Measurements from ENCODE around the gene SPON1.

The SPON1 gene

GRCh38 chr11:14179116-14179820 lies 216.7 kb downstream of the SPON1 start:
- TF ChIP-seq SIN3A (IDR thresholded peaks at IDR 0.05; ENCODE audit: borderline replicate concordance, insufficient read depth, low read length) (no peak), REST (IDR thresholded peaks at IDR 0.05; ENCODE audit: insufficient read depth in 1 of 2, low read depth in 2 of 2, low read length in 2 of 2) (no peak), TAF1 (IDR thresholded peaks at IDR 0.05; ENCODE audit: borderline replicate concordance, insufficient read depth, low read length) (no peak)

DNA sequence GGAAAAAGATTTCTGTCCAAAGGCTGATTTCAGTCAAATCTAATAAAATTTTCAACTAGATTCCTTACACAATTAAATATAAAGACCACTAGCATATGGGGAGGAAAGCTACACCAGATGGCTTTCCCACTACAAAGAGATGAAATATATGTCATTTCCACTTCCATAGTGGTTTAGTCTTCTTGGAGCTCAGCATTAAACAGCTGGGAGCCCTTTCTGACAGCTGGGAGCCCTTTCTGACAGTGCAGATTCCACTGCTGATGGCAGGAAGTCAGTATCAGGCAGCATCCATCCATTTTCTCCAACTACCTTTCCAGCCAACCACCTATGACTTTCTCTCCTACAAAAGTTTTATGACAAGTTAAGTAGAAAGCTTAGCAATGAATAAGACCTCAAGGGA lies 218.6 kb downstream of the SPON1 start:
- no peak for TF ChIP-seq FOXP2 (optimal IDR thresholded peaks at IDR 0.05; ENCODE audit: borderline replicate concordance, extremely low read depth, extremely low read length, insufficient read depth)
- no peak for TF ChIP-seq SIN3A (IDR thresholded peaks at IDR 0.05; ENCODE audit: borderline replicate concordance, insufficient read depth, low read length)
- no peak for TF ChIP-seq REST (IDR thresholded peaks at IDR 0.05; ENCODE audit: insufficient read depth in 1 of 2, low read depth in 2 of 2, low read length in 2 of 2)
- TF ChIP-seq TAF1 (IDR thresholded peaks at IDR 0.05; ENCODE audit: borderline replicate concordance, insufficient read depth, low read length): no peak
- TF ChIP-seq POLR2AphosphoS5 (IDR thresholded peaks at IDR 0.05; ENCODE audit: low read depth, low read length): no peak

DNA sequence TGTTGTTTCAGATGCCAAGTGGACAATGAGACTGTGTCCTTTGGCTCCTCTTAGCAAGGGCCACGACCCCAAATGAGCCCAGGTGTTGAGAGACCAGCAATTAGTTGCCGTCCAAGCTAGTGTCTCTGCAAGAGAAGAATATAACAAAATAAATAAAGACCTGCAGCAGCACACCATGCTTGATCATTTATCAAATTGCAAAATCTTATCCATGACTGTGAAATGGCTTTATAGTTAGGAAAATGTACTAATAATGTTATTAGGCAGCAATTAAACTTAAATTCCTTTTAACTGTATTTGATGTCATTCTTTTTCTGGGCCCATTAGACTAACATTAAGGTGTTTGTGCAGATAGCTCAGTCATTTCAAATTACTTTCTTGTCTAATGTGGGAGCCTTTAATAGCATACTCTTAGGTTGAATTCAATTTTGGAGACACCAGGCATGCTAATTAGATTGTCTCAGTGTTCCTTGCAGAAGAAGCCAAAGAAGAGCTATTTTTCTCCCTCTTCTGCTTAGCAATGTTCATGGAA lies 220.4 kb downstream of the SPON1 start:
- TF ChIP-seq TAF1 (IDR thresholded peaks at IDR 0.05; ENCODE audit: borderline replicate concordance, insufficient read depth, low read length): no peak
- no peak for TF ChIP-seq POLR2AphosphoS5 (IDR thresholded peaks at IDR 0.05; ENCODE audit: low read depth, low read length)
- no peak for TF ChIP-seq FOXP2 (optimal IDR thresholded peaks at IDR 0.05; ENCODE audit: borderline replicate concordance, extremely low read depth, extremely low read length, insufficient read depth)
- no peak for TF ChIP-seq REST (IDR thresholded peaks at IDR 0.05; ENCODE audit: insufficient read depth in 1 of 2, low read depth in 2 of 2, low read length in 2 of 2)
- TF ChIP-seq SIN3A (IDR thresholded peaks at IDR 0.05; ENCODE audit: borderline replicate concordance, insufficient read depth, low read length): no peak

- no peak for TF ChIP-seq FOXP2 (optimal IDR thresholded peaks at IDR 0.05; ENCODE audit: borderline replicate concordance, extremely low read depth, extremely low read length, insufficient read depth)
- TF ChIP-seq REST (IDR thresholded peaks at IDR 0.05; ENCODE audit: insufficient read depth in 1 of 2, low read depth in 2 of 2, low read length in 2 of 2): no peak
- TF ChIP-seq POLR2AphosphoS5 (IDR thresholded peaks at IDR 0.05; ENCODE audit: low read depth, low read length): no peak
- no peak for TF ChIP-seq TAF1 (IDR thresholded peaks at IDR 0.05; ENCODE audit: borderline replicate concordance, insufficient read depth, low read length)
- TF ChIP-seq SIN3A (IDR thresholded peaks at IDR 0.05; ENCODE audit: borderline replicate concordance, insufficient read depth, low read length): no peak
Measured at GRCh38 chr11:14184028-14184940, 221.8 kb downstream of the SPON1 start.

All from PFSK-1 (cell line).